ENCODE measurements around the gene NELFB. TPM values are rescaled to one million over a fixed set of nuclear protein-coding genes. Genes with fewer than 3 reads are reported as not detected.
A peak's percentile ranks its signal among the peaks of the same experiment; 100 is the strongest.

The NELFB gene
- total and polyA plus RNA-seq, 9 of the 15 experiments (the other 6 are each of a cell fraction or from before 2014, with no cell fraction given) = 0.24 to 84.0 (median 29.7) TPM

DNA sequence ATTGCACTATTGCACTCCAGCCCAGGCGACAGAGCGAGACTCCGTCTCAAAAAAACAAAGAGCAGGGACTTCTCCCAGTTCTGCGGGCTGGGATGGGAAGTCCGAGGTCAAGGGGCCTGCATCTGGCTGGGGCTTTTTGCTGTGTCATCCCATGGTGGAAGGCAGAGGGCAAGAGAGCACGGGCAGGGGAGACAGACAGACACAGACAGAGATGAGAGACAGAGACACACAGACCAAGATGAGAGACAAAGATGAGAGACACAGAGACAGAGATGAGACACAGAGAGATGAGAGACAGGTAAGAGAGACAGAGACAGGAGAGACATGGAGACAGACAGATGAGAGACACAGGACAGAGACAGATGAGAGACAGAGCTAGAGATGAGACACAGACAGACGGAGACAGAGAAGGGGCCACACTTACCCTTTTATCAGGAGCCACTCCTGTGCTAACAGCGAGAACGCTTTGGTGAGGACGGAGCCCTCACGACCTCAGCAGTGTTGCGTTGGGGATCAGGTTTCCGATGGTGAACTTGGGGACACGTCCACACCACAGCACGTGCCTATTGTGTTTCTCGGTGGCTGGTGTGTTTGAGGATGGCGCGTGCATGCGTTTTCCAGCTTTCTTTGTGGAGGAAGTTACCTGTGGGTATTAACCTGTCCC is 13.5 kb downstream of the NELFB start (continued):
- TF ChIP-seq MGA (IDR thresholded peaks at IDR 0.05) (peak; percentile 71; the same call in 1 of the 2 replicates), GABPA (tag; conservative IDR thresholded peaks at IDR 0.05; ENCODE audit: low read depth) (0 out of 2 replicates have a peak, but pooled peaks have one; percentile 1), PTRF (tag; IDR thresholded peaks at IDR 0.05) (no peak), ZFP36 (IDR thresholded peaks at IDR 0.05; ENCODE audit: low read depth, low read length, partially characterized antibody) (peak; percentile 39), MTA1 (IDR thresholded peaks at IDR 0.05; ENCODE audit: borderline replicate concordance) (peak; percentile 82), BDP1 (IDR thresholded peaks at IDR 0.05; ENCODE audit: insufficient read depth, insufficient read length) (no peak), ZNF263 (CRISPR knock-in tag; IDR thresholded peaks at IDR 0.05; ENCODE audit: borderline replicate concordance) (no peak), DMBX1 (CRISPR knock-in tag; IDR thresholded peaks at IDR 0.05; ENCODE audit: borderline replicate concordance) (0 out of 2 replicates have a peak, but pooled peaks have one; percentile 17), HDAC2 (IDR thresholded peaks at IDR 0.05) (peak; percentile 86), PHTF2 (CRISPR knock-in tag; IDR thresholded peaks at IDR 0.05) (no peak), RBM22 (IDR thresholded peaks at IDR 0.05; ENCODE audit: low read depth, low read length, poor library complexity, severe bottlenecking) (no peak), SMAD4 (CRISPR knock-in tag; conservative IDR thresholded peaks at IDR 0.05) (peak; percentile 95)
- TF ChIP-seq, protein P1, sequence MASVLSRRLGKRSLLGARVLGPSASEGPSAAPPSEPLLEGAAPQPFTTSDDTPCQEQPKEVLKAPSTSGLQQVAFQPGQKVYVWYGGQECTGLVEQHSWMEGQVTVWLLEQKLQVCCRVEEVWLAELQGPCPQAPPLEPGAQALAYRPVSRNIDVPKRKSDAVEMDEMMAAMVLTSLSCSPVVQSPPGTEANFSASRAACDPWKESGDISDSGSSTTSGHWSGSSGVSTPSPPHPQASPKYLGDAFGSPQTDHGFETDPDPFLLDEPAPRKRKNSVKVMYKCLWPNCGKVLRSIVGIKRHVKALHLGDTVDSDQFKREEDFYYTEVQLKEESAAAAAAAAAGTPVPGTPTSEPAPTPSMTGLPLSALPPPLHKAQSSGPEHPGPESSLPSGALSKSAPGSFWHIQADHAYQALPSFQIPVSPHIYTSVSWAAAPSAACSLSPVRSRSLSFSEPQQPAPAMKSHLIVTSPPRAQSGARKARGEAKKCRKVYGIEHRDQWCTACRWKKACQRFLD (CRISPR knock-in tag; IDR thresholded peaks at IDR 0.05) = peak; percentile 50; the same call in 1 of the 2 replicates
